ENCODE results near the gene PHF12.

DNA sequence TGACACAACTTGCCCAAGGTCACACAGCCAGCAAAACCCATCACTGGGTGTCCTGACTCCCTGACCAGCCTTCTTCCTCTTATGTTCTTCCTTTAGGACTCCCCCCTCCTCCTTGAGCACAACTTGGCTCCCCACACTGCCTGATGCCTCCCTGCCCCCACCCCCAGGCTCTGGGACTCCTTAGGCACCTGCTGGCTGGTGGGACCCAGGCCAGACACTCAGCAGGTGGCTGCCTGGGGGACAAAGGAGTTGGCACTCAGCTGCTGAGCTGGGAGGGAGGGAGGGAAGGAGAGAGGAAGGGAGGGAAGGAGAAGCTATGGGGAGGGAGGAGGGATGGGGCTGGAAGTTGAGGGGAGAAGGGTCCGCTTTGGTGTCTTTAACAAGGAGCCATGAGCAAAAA, 46.5 kb upstream of the PHF12 start:
- TF ChIP-seq CTCF (IDR thresholded peaks at IDR 0.05; ENCODE audit: low read length) (no peak), EZH2 (IDR thresholded peaks at IDR 0.05; ENCODE audit: borderline replicate concordance, low read length) (no peak)
